ENCODE results near the gene ABCC4. TPM values are rescaled to one million over a fixed set of nuclear protein-coding genes. Genes with fewer than 3 reads are reported as not detected.

The ABCC4 gene
- total and polyA plus RNA-seq, 2 of the 13 experiments (the other 11 are each of a cell fraction or from before 2014, with no cell fraction given): 4.2 to 11.3 TPM

DNA sequence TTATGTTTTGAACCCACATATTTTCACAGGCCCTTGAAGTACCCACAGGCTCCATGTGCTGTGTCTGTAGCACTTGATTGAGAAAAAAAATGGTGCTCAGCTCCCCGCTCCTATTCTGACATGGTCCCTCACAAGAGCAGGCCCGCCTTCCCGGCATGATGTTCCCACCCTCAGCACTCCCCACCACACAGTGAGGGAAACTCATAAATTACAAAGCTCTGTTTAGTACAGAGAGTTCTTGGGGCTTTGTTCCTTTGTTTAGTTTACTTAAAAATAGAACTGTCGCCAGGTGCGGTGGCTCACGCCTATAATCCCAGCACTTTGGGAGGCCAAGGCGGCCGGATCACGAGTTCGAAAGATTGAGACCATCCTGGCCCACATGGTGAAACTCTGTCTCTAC lies 25.9 kb upstream of the ABCC4 start:
- Histone ChIP-seq H3K27me3 (ENCODE audit: control insufficient read depth in 1 of 2, insufficient read depth in 2 of 2, low read length in 2 of 2) (no peaks in the 10 kb centered on the region), H3K4me1 (ENCODE audit: insufficient read depth, low read length) (no peaks in the 10 kb centered on the region), H3K9me3 (ENCODE audit: low read length) (no peaks in the 10 kb centered on the region), H2AFZ (ENCODE audit: low read length) (no peak overlapping the region), H3K79me2 (ENCODE audit: insufficient read depth, low read length) (no peaks in the 10 kb centered on the region), H3K27ac (ENCODE audit: extremely low read length, insufficient read depth, low read length) (no peak overlapping the region), H3K9ac (ENCODE audit: insufficient read depth, low read depth, low read length) (no peak overlapping the region), H3K36me3 (replicated peaks in 1 of 2; ENCODE audit: control insufficient read depth in 1 of 2, insufficient read depth in 2 of 2, low read length in 2 of 2) (no peaks in the 10 kb centered on the region), H4K20me1 (ENCODE audit: insufficient read depth, low read length) (no peaks in the 10 kb centered on the region), H3K4me2 (ENCODE audit: low read depth, low read length) (no peak overlapping the region), H3K4me3 (replicated peaks in 1 of 3; ENCODE audit: insufficient read depth in 1 of 3, low read depth in 2 of 3, low read length in 3 of 3) (no peak overlapping the region)
- no TSS peak for BruUV-seq (replicated peaks)
- ATAC-seq (no peak), FAIRE-seq (no peak), DNase-seq (ENCODE audit: low spot score) (no peak)
- CTCF ChIA-PET (ENCODE audit: low intra/inter-chr PET ratio, low total read pairs): no interaction called here
- intact Hi-C loops (cut with micrococcal nuclease; ENCODE audit: unreplicated experiment) (no loop called here), in situ Hi-C loops (cut with HindIII; ENCODE audit: extremely low pct_ligation_motif_present, low pct_unique_long_range_greater_than_20kb) (no loop called here)
- POLR2A ChIA-PET: no interaction called here
- 91% methylated on average over 10 of the region's 10 CpGs for WGBS (ENCODE audit: low lambda C conversion rate)
- TF ChIP-seq POLR2A (IDR thresholded peaks at IDR 0.05; ENCODE audit: insufficient read depth in 1 of 2, low read depth in 2 of 2, low read length in 2 of 2) (no peak), KLF12 (CRISPR knock-in tag; IDR thresholded peaks at IDR 0.05; ENCODE audit: borderline replicate concordance) (no peak)
- TF ChIP-seq, protein P1, sequence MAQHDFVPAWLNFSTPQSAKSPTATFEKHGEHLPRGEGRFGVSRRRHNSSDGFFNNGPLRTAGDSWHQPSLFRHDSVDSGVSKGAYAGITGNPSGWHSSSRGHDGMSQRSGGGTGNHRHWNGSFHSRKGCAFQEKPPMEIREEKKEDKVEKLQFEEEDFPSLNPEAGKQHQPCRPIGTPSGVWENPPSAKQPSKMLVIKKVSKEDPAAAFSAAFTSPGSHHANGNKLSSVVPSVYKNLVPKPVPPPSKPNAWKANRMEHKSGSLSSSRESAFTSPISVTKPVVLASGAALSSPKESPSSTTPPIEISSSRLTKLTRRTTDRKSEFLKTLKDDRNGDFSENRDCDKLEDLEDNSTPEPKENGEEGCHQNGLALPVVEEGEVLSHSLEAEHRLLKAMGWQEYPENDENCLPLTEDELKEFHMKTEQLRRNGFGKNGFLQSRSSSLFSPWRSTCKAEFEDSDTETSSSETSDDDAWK (CRISPR knock-in tag; IDR thresholded peaks at IDR 0.05): no peak

DNA sequence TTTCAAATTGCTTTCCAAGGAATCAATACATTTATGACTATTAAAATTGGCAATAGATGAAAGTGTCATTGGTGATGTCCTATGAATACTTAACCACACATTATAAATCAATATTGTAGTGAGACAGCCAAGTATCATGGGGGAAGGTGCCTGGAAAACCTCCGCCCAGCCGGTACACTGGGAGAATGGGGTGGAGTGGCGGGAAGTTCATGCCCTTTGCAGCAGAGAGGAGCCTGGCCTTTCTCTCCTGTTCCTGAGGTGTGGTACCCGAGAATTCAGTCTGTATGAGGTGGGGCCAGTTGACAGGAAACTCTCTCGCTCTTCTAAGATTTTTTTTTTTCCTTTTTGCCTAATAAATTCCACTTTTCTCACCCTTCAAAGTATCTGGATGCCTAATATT lies 25.4 kb upstream of the ABCC4 start:
- Histone ChIP-seq H4K20me1 (ENCODE audit: insufficient read depth, low read length) (no peaks in the 10 kb centered on the region), H2AFZ (ENCODE audit: low read length) (no peak overlapping the region), H3K79me2 (ENCODE audit: insufficient read depth, low read length) (no peaks in the 10 kb centered on the region), H3K36me3 (replicated peaks in 1 of 2; ENCODE audit: control insufficient read depth in 1 of 2, insufficient read depth in 2 of 2, low read length in 2 of 2) (no peaks in the 10 kb centered on the region), H3K4me2 (ENCODE audit: low read depth, low read length) (no peak overlapping the region), H3K4me1 (ENCODE audit: insufficient read depth, low read length) (no peaks in the 10 kb centered on the region), H3K9ac (ENCODE audit: insufficient read depth, low read depth, low read length) (no peak overlapping the region), H3K27ac (ENCODE audit: extremely low read length, insufficient read depth, low read length) (no peak overlapping the region), H3K4me3 (replicated peaks in 1 of 3; ENCODE audit: insufficient read depth in 1 of 3, low read depth in 2 of 3, low read length in 3 of 3) (no peak overlapping the region), H3K27me3 (ENCODE audit: control insufficient read depth in 1 of 2, insufficient read depth in 2 of 2, low read length in 2 of 2) (no peaks in the 10 kb centered on the region), H3K9me3 (ENCODE audit: low read length) (no peaks in the 10 kb centered on the region)
- BruUV-seq (replicated peaks): no TSS peak
- FAIRE-seq (no peak), DNase-seq (ENCODE audit: low spot score) (no peak), ATAC-seq (no peak)
- 10% methylated on average over 5 of the region's 5 CpGs for WGBS (ENCODE audit: low lambda C conversion rate)
- CTCF ChIA-PET (ENCODE audit: low intra/inter-chr PET ratio, low total read pairs): no interaction called here
- in situ Hi-C loops (cut with HindIII; ENCODE audit: extremely low pct_ligation_motif_present, low pct_unique_long_range_greater_than_20kb): no loop called here
- intact Hi-C loops (cut with micrococcal nuclease; ENCODE audit: unreplicated experiment): no loop called here
- POLR2A ChIA-PET: no interaction called here
- TF ChIP-seq ZNF614 (CRISPR knock-in tag; IDR thresholded peaks at IDR 0.05; ENCODE audit: borderline replicate concordance) (no peak), ZFP36L1 (CRISPR knock-in tag; IDR thresholded peaks at IDR 0.05) (no peak), ZSCAN20 (CRISPR knock-in tag; IDR thresholded peaks at IDR 0.05; ENCODE audit: borderline replicate concordance) (no peak), XBP1 (CRISPR knock-in tag; IDR thresholded peaks at IDR 0.05) (no peak), ZNF572 (CRISPR knock-in tag; IDR thresholded peaks at IDR 0.05) (no peak), ZEB1 (IDR thresholded peaks at IDR 0.05; ENCODE audit: insufficient replicate concordance, low read depth) (no peak)
- TF ChIP-seq, protein P2, sequence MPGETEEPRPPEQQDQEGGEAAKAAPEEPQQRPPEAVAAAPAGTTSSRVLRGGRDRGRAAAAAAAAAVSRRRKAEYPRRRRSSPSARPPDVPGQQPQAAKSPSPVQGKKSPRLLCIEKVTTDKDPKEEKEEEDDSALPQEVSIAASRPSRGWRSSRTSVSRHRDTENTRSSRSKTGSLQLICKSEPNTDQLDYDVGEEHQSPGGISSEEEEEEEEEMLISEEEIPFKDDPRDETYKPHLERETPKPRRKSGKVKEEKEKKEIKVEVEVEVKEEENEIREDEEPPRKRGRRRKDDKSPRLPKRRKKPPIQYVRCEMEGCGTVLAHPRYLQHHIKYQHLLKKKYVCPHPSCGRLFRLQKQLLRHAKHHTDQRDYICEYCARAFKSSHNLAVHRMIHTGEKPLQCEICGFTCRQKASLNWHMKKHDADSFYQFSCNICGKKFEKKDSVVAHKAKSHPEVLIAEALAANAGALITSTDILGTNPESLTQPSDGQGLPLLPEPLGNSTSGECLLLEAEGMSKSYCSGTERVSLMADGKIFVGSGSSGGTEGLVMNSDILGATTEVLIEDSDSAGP (CRISPR knock-in tag; IDR thresholded peaks at IDR 0.05; ENCODE audit: borderline replicate concordance): no peak
- TF ChIP-seq, protein P3, sequence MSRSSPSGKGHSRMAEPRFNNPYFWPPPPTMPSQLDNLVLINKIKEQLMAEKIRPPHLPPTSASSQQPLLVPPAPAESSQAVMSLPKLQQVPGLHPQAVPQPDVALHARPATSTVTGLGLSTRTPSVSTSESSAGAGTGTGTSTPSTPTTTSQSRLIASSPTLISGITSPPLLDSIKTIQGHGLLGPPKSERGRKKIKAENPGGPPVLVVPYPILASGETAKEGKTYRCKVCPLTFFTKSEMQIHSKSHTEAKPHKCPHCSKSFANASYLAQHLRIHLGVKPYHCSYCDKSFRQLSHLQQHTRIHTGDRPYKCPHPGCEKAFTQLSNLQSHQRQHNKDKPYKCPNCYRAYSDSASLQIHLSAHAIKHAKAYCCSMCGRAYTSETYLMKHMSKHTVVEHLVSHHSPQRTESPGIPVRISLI (CRISPR knock-in tag; IDR thresholded peaks at IDR 0.05; ENCODE audit: borderline replicate concordance): no peak
- TF ChIP-seq, protein P4, sequence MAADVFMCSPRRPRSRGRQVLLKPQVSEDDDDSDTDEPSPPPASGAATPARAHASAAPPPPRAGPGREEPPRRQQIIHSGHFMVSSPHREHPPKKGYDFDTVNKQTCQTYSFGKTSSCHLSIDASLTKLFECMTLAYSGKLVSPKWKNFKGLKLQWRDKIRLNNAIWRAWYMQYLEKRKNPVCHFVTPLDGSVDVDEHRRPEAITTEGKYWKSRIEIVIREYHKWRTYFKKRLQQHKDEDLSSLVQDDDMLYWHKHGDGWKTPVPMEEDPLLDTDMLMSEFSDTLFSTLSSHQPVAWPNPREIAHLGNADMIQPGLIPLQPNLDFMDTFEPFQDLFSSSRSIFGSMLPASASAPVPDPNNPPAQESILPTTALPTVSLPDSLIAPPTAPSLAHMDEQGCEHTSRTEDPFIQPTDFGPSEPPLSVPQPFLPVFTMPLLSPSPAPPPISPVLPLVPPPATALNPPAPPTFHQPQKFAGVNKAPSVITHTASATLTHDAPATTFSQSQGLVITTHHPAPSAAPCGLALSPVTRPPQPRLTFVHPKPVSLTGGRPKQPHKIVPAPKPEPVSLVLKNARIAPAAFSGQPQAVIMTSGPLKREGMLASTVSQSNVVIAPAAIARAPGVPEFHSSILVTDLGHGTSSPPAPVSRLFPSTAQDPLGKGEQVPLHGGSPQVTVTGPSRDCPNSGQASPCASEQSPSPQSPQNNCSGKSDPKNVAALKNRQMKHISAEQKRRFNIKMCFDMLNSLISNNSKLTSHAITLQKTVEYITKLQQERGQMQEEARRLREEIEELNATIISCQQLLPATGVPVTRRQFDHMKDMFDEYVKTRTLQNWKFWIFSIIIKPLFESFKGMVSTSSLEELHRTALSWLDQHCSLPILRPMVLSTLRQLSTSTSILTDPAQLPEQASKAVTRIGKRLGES (CRISPR knock-in tag; IDR thresholded peaks at IDR 0.05; ENCODE audit: borderline replicate concordance): no peak

Data from HepG2 (cell line).